PC-9 (cell line): ENCODE data around the gene PDCD4. TPM values are rescaled to one million over a fixed set of nuclear protein-coding genes. Genes with fewer than 3 reads are reported as not detected.

Source experiments
- BruUV-seq: library from RNA; stranded (reverse); fragments of 400-500 nt; replicated peaks from 2 replicates; lab custom pipeline; 2021; lab: Mats Ljungman, UMichigan
- CTCF ChIA-PET: fragments of 300-600 bp; sonication (Branson Sonifier 250); formaldehyde crosslinking; loops from one replicate; lab custom pipeline; 2022; ENCODE audit warnings: antibody characterized with exemption; lab: Charles Lee
- POLR2A ChIA-PET: fragments of 300-600 bp; sonication (Branson Sonifier 250); formaldehyde crosslinking; loops from one replicate; lab custom pipeline; 2022; ENCODE audit warnings: antibody characterized with exemption; ENCODE audit not compliant: unreplicated experiment; lab: Charles Lee
- DNase-seq, 2 experiments: peaks; one replicate each; pipeline versions ENCODE4 v3.0.0 to v3.0.0-alpha.2; 2015 to 2022; ENCODE audit warnings: mixed read lengths in 1 of 2
- H2AFZ ChIP-seq: fragments of 200-600 bp; sonication (generic); 2 replicates; pipeline ENCODE4 v1.8.1; 2017; ENCODE audit warnings: antibody characterized with exemption
- H3F3A ChIP-seq: fragments of 200-600 bp; sonication (generic); 2 replicates; pipeline ENCODE4 v1.8.1; 2017; ENCODE audit warnings: antibody characterized with exemption, mild to moderate bottlenecking, low read depth; ENCODE audit not compliant: insufficient read depth
- H3K27ac ChIP-seq: fragments of 200-600 bp; sonication (generic); 2 replicates; pipeline ENCODE4 v1.6.1; 2016; ENCODE audit warnings: mixed run types
- H3K27me3 ChIP-seq: fragments of 200-600 bp; sonication (generic); 2 replicates; pipeline ENCODE4 v1.6.1; 2016; ENCODE audit warnings: low read depth, mixed run types; ENCODE audit not compliant: insufficient read depth
- H3K36me3 ChIP-seq: fragments of 200-600 bp; sonication (generic); 2 replicates; pipeline ENCODE4 v1.6.1; 2016; ENCODE audit warnings: low read depth, mixed run types
- H3K4me1 ChIP-seq: fragments of 200-600 bp; sonication (generic); replicated peaks from 2 replicates; pipeline ENCODE4 v1.6.1; 2016; ENCODE audit warnings: mixed run types; ENCODE audit not compliant: insufficient read depth
- H3K4me2 ChIP-seq: fragments of 200-600 bp; sonication (generic); 2 replicates; pipeline ENCODE4 v1.6.1; 2017; ENCODE audit warnings: mixed run types
- H3K4me3 ChIP-seq: fragments of 200-600 bp; sonication (generic); 2 replicates; pipeline ENCODE4 v1.6.1; 2016; ENCODE audit warnings: mixed run types
- H3K79me2 ChIP-seq: fragments of 200-600 bp; sonication (generic); 2 replicates; pipeline ENCODE4 v1.6.1; 2017; ENCODE audit warnings: low read depth, mixed run types
- H3K9me2 ChIP-seq: fragments of 200-600 bp; sonication (generic); 2 replicates; pipeline ENCODE4 v1.8.1; 2017; ENCODE audit warnings: mild to moderate bottlenecking; ENCODE audit not compliant: insufficient read depth
- H3K9me3 ChIP-seq: fragments of 200-600 bp; sonication (generic); 2 replicates; pipeline ENCODE4 v1.8.1; 2016; ENCODE audit warnings: low read depth; ENCODE audit not compliant: insufficient read depth
- H4K20me1 ChIP-seq: fragments of 200-600 bp; sonication (generic); 2 replicates; pipeline ENCODE4 v1.8.1; 2017; ENCODE audit not compliant: insufficient read depth
- CTCF ChIP-seq: fragments of 200-600 bp; sonication (generic); conservative IDR thresholded peaks from 2 replicates; pipeline ENCODE4 v1.6.1; 2017; ENCODE audit warnings: mixed run types, antibody characterized with exemption, mild to moderate bottlenecking, moderate library complexity
- EZH2 ChIP-seq: fragments of 200-600 bp; sonication (generic); IDR thresholded peaks from 2 replicates; pipeline ENCODE4 v1.8.0; 2017; ENCODE audit warnings: antibody characterized with exemption, low read depth
- intact Hi-C: fragments of 100-400 bp; cut with micrococcal nuclease; formaldehyde crosslinking; loops from one replicate; pipeline ENCODE4 v1.10.0; 2022; ENCODE audit not compliant: unreplicated experiment
- total RNA-seq: library from RNA; stranded (reverse); gene quantifications from 2 replicates; pipeline ENCODE4 v1.2.3, GENCODE V29; 2021

Gene PDCD4
- total RNA-seq, 1 experiment from 2014 or later, result 92.4 TPM

- H3K4me1 ChIP-seq, result no peaks in the 10 kb centered on the region
- intact Hi-C loops, result loop anchor here (1.0 to 5.0 kb wide), 4 partner anchors 90 to 585 kb away; no protein-coding TSS in a partner anchor
- H2AFZ ChIP-seq, result no peak overlapping the region
- ChIA-PET POLR2A (no interaction called here), CTCF (no interaction called here)
- no peaks in the 10 kb centered on the region for H3K79me2 ChIP-seq
- no peaks in the 10 kb centered on the region for H3K9me2 ChIP-seq
- H3K36me3 ChIP-seq, result peaks cover 20% of the 10 kb centered on the region; the same call in 1 of the 2 replicates
- no peaks in the 10 kb centered on the region for H3K9me3 ChIP-seq
- H3K4me2 ChIP-seq, result no peak overlapping the region
- no peaks in the 10 kb centered on the region for H3F3A ChIP-seq
- H3K27me3 ChIP-seq, result no peaks in the 10 kb centered on the region
- H3K4me3 ChIP-seq, result no peak overlapping the region
- no peak overlapping the region for H3K27ac ChIP-seq
- H4K20me1 ChIP-seq, result no peaks in the 10 kb centered on the region
- BruUV-seq, result no TSS peak
- TF ChIP-seq EZH2, result no peak
- TF ChIP-seq CTCF, result no peak
- no peak for DNase-seq
These were observed 21.0 kb downstream of the PDCD4 start for GRCh38 chr10:110892602-110893288.

DNA sequence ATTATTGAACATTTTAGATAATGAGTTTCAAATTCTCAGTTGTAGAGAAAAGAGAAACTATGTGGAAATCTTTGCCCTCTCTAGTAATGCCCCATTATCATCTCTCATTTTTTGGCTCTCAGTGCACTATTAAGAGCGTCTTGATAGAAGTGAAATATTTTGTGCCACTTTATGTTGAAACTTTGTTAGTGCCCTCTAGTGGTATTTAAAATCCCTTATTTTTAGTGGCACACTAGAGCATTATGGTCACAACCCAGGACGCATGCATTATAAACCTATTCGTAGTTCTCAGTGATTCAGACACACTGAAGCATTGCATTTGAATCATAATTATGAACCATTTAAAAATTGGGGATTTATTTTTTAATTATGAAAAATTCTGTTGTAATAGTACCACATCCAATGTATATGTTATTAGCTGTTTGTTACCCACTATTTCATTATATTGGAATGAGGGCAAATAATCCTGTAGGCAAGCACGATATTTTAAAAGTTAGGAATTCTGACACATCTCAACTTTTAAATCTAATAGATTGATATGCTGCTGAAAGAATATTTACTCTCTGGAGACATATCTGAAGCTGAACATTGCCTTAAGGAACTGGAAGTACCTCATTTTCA is 21.9 kb downstream of the PDCD4 start:
- Histone ChIP-seq H2AFZ (no peak overlapping the region), H4K20me1 (no peaks in the 10 kb centered on the region), H3K4me1 (no peaks in the 10 kb centered on the region), H3K36me3 (peaks cover 17% of the 10 kb centered on the region; the same call in 1 of the 2 replicates), H3K9me2 (no peaks in the 10 kb centered on the region), H3K79me2 (no peaks in the 10 kb centered on the region), H3K4me3 (no peak overlapping the region), H3K27ac (no peak overlapping the region), H3K4me2 (no peak overlapping the region), H3K27me3 (no peaks in the 10 kb centered on the region), H3K9me3 (no peaks in the 10 kb centered on the region), H3F3A (no peaks in the 10 kb centered on the region)
- DNase-seq, result no peak
- ChIA-PET CTCF (no interaction called here), POLR2A (no interaction called here)
- no peak for TF ChIP-seq EZH2
- peak; percentile 65 for TF ChIP-seq CTCF
- BruUV-seq, result no TSS peak
- intact Hi-C loops, result loop anchor here (1.0 to 5.0 kb wide), 4 partner anchors 91 to 586 kb away; no protein-coding TSS in a partner anchor

DNA sequence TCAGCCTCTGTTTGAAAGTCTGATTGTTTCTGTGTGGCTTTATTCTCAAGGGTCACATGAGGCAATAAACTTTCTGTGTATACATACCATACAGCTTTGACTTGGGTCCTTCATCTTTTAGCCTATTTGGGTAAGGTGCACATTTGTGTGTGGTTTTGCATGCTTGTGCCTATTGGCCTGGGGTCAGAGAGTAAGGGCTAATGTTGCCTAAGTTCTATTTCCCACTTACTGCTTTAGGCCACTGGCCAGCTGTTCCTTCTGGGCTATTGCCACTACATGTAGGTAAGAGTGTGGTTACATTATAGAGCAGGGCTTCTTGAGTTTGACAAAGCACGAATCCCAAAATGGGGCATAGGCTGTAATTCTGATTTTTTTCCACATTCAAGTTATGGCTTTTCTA is 25.5 kb downstream of the PDCD4 start:
- H3K79me2 ChIP-seq, result no peaks in the 10 kb centered on the region
- peaks cover 8% of the 10 kb centered on the region; the same call in 1 of the 2 replicates for H3K36me3 ChIP-seq
- H3F3A ChIP-seq, result peaks cover 10% of the 10 kb centered on the region; the same call in 1 of the 2 replicates
- H4K20me1 ChIP-seq, result no peaks in the 10 kb centered on the region
- DNase-seq, result no peak
- H3K27me3 ChIP-seq, result no peaks in the 10 kb centered on the region
- H3K4me2 ChIP-seq, result no peak overlapping the region
- peaks cover 10% of the 10 kb centered on the region for H3K4me1 ChIP-seq
- ChIA-PET POLR2A (no interaction called here), CTCF (no interaction called here)
- H3K27ac ChIP-seq, result no peak overlapping the region
- no peak overlapping the region for H3K4me3 ChIP-seq
- intact Hi-C loops, result no loop called here
- H2AFZ ChIP-seq, result no peak overlapping the region
- BruUV-seq, result no TSS peak
- no peaks in the 10 kb centered on the region for H3K9me2 ChIP-seq
- TF ChIP-seq EZH2 (no peak), CTCF (no peak)
- H3K9me3 ChIP-seq, result no peaks in the 10 kb centered on the region
